GM18507 (cell line): ENCODE results near the gene CALML3.

ENCODE experiments used
- DNase-seq: peaks from one replicate; pipeline ENCODE4 v3.0.0; 2011; ENCODE audit warnings: low read depth; ENCODE audit not compliant: insufficient read length; ENCODE audit errors: extremely low spot score
- FAIRE-seq: peaks from 2 replicates; lab custom pipeline; 2011; peaks lifted over from hg19 to GRCh38; lab: Jason Lieb, UNC

Gene CALML3

GRCh38 chr10:5534880-5535856, 10.4 kb downstream of the CALML3 start:
- no peak for DNase-seq
- no peak for FAIRE-seq

- DNase-seq (no peak), FAIRE-seq (no peak)
Observed at GRCh38 chr10:5536486-5537081, 11.8 kb downstream of the CALML3 start.

DNA sequence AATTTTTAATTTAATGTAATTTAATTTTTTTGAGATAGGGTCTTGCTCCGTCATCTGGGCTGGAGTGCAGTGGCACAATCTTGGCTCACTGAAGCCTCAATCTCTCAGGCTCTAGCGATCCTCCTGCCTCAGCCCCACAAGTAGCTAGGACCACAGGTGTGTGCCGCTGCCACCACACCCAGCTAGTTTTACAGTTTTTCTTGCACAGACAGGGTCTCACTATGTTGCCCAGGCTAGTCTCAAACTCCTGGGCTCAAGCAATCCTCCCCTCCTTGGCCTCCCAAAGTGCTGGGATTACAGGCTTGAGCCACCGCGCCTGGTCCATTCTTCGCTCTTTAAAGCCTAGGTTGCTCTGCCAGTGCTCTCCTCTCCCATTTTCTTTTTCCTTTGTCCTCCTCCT, 12.9 kb downstream of the CALML3 start:
- DNase-seq = no peak
- no peak for FAIRE-seq

- DNase-seq = no peak
- no peak for FAIRE-seq
Observed at GRCh38 chr10:5538446-5538845, 13.7 kb downstream of the CALML3 start.

- no peak for FAIRE-seq
- no peak for DNase-seq
Observed at GRCh38 chr10:5538892-5539651, 14.3 kb downstream of the CALML3 start.

GRCh38 chr10:5540080-5540479, 15.3 kb downstream of the CALML3 start:
- no peak for FAIRE-seq

GRCh38 chr10:5540891-5541290, 16.1 kb downstream of the CALML3 start:
- DNase-seq (no peak), FAIRE-seq (no peak)

More at GRCh38 chr10:5540080-5540479, 15.3 kb downstream of the CALML3 start:
- no peak for DNase-seq

DNA sequence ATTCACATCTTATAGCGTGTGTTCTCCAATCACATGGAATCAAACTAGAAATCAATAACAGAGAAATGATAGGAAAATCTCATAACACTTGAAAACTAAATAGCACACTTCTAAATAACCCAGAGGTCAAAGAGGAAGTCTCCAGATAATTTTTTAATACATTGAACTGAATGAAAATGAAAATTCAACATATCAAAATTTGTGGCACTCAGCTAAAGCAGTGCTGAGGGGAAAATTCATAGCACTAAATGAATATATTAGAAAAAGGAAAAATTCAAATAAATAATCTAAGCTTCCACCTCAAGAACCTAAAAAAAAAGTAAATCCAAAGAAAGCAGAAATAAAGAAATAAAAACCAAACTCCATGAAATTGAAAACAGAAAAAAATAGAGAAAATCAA, 17.3 kb downstream of the CALML3 start:
- FAIRE-seq (no peak), DNase-seq (no peak)

DNA sequence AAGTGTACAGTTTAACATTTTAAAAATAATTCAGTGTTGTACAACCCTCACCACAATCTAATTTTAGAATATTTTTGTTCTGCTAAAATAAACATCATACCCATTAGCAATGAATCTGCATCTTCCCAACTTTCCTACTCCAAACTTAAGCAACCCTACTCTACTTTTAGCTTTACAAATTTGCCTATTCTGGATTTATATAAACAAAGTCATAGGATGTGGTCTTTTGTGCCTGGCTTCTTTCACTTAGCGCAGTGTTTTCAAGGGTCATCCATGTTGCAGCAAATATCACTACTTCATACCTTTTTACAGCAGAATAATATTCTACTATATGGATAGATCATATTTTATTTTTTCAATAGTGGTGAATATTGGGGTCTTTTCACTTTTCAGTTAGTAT, 18.9 kb downstream of the CALML3 start:
- DNase-seq = no peak
- no peak for FAIRE-seq

GRCh38 chr10:5544216-5544805, 19.6 kb downstream of the CALML3 start:
- FAIRE-seq (no peak), DNase-seq (no peak)

- FAIRE-seq (no peak), DNase-seq (no peak)
Observed at GRCh38 chr10:5545011-5545410, 20.2 kb downstream of the CALML3 start.

- FAIRE-seq (no peak), DNase-seq (no peak)
Observed at GRCh38 chr10:5545426-5545777, 20.6 kb downstream of the CALML3 start.

- DNase-seq (no peak), FAIRE-seq (no peak)
Observed at GRCh38 chr10:5545778-5546710, 21.3 kb downstream of the CALML3 start.

- DNase-seq (no peak), FAIRE-seq (no peak)
Observed at GRCh38 chr10:5546891-5547680, 22.3 kb downstream of the CALML3 start.

DNA sequence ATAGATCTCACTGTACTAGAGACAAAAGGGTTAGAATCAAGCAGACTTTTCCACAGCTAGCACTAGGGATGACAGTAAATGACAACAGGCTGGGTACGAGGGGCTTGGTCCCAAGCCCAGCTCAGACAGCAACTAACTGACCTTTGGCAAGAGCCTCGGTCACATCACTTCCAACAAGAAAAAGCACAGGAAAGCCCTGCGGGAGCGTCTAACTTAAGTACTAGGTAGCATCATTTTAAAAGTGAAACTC, 22.8 kb downstream of the CALML3 start:
- FAIRE-seq = no peak
- no peak for DNase-seq

DNA sequence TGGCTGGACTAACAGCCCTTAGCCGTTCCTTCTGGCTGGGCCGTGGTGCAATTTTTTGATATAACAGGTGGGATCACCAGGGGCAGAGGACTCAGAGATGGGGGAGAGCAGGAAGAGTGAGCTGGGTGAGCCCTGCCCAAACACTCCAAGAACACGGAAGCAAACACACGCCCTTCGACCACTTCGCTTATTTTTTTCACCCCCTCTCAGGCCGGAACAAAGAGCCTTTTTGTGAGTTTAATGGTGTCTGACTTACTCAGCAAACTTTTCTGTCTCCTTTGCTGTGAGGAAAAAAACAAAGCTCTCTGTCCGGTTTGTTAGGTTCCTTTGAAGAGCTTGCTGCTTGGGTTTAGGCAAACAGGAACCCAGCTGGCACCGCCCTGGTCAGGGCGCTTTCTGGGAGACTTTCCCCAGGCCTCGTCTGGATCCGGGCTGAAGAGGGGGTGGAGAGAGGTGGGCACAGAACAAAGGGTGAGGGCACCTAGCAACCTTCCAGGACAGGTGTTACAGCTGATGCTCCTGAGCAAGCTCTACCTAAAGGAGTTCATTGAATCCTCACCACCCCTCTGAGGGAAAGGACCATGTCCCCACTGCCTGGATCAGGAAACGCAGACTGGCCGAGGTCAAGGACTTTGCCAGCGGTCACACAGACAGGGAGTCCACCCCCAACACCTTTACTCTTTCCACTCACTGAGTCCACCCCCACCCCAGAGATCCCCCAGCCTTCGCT, 23.3 kb downstream of the CALML3 start:
- DNase-seq = no peak
- FAIRE-seq = no peak

GRCh38 chr10:5549462-5550249, 24.9 kb downstream of the CALML3 start:
- DNase-seq = no peak
- FAIRE-seq = no peak
